BE2C (cell line): ENCODE results near the gene REXO1.
A peak's percentile ranks its signal among the peaks of the same experiment; 100 is the strongest.

Experiments
- DNase-seq: peaks from one replicate; pipeline ENCODE4 v3.0.0-alpha.2; 2020
- H3K27me3 ChIP-seq: fragments of 250-450 bp; sonication (Bioruptor Pico); 2 replicates; pipeline ENCODE4 v1.5.1; 2020; ENCODE audit warnings: mild to moderate bottlenecking
- H3K36me3 ChIP-seq: fragments of 250-450 bp; sonication (Bioruptor Pico); 2 replicates; pipeline ENCODE4 v1.5.1; 2020; ENCODE audit warnings: mild to moderate bottlenecking
- H3K4me1 ChIP-seq: fragments of 250-450 bp; sonication (Bioruptor Pico); 2 replicates; pipeline ENCODE4 v1.5.1; 2020
- H3K4me3 ChIP-seq: 2 replicates; pipeline ENCODE4 v1.5.1; 2011; ENCODE audit warnings: low read depth, low read length
- H3K9me3 ChIP-seq: fragments of 250-450 bp; sonication (Bioruptor Pico); 2 replicates; pipeline ENCODE4 v1.5.1; 2020
- CTCF ChIP-seq: IDR thresholded peaks from 2 replicates; pipeline ENCODE4 v1.5.1; 2012; ENCODE audit warnings: mild to moderate bottlenecking, low read depth, low read length

The REXO1 gene

DNA sequence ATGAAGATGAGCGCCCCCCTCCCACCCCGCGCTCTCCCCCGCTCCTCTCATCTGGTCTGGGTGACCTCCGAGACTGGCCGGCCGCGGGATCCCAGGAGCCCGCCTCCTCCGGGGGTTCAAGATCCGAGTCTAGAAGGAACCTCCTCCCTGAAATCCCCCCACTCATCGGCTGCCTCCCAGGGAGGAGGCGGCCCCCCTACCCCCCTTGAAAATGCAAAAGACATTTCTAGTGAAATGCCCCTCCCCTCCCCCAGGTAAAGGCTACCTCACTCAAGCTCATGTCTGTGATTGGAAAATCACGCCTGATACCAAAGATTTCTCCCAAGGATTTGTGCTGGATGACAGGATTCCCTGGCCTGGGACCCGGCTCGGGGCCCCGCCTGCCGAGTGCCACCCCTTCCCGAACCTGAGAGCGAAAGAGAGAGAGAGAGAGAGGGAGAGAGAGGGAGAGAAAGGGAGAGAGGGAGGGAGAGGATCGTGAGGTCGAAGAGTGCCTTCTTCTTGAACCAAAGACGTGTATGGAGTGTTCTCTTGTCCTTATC is 71.6 kb downstream of the REXO1 start:
- Histone ChIP-seq H3K9me3 (peaks cover 3% of the 10 kb centered on the region), H3K4me1 (no peaks in the 10 kb centered on the region), H3K27me3 (peaks cover 75% of the 10 kb centered on the region), H3K4me3 (no peak overlapping the region), H3K36me3 (no peaks in the 10 kb centered on the region)
- DNase-seq, result no peak
- TF ChIP-seq CTCF, result no peak

GRCh38 chr19:1775951-1776605 is 72.2 kb downstream of the REXO1 start:
- Histone ChIP-seq H3K36me3 (no peaks in the 10 kb centered on the region), H3K4me3 (no peak overlapping the region), H3K4me1 (no peaks in the 10 kb centered on the region), H3K27me3 (peaks cover 81% of the 10 kb centered on the region), H3K9me3 (peaks cover 3% of the 10 kb centered on the region)
- no peak for TF ChIP-seq CTCF
- DNase-seq, result no peak

DNA sequence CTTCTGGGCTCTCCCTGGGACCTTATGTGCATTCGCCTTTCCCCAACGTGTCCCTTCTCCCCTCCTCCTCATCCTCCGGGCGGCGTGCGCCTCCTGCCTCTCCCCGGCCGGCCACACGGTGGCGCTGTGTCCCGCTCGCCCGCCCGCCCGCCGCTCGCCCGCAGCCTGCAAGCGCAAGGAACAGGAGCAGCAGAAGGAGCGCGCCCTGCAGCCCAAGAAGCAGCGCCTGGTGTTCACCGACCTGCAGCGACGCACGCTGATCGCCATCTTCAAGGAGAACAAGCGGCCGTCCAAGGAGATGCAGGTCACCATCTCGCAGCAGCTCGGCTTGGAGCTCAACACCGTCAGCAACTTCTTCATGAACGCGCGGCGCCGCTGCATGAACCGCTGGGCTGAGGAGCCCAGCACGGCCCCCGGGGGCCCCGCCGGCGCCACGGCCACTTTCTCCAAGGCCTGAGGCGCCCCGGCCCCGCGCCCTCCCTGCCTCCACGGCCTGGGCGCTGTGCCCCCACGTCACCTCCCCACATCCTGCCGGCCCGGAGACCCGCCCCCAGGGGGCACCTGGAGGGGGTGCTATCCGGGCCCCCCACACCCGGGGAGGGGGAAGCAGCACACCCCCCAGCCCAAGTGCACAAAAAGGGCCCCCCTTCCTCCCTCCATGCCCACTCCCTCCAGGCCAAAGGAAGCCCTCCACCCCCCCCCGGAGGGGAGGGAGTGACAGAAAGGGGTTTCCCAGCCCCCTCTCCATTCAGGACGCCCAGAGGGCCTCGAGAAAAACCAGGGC is 73.1 kb downstream of the REXO1 start:
- peaks cover 81% of the 10 kb centered on the region for H3K27me3 ChIP-seq

GRCh38 chr19:1773184-1773583 is 75.1 kb downstream of the REXO1 start:
- peaks cover 3% of the 10 kb centered on the region for H3K9me3 ChIP-seq
- DNase-seq, result no peak
- no peaks in the 10 kb centered on the region for H3K4me1 ChIP-seq
- no peak overlapping the region for H3K4me3 ChIP-seq
- no peaks in the 10 kb centered on the region for H3K36me3 ChIP-seq
- TF ChIP-seq CTCF, result no peak
- peaks cover 75% of the 10 kb centered on the region for H3K27me3 ChIP-seq

More for the DNA sequence above, 73.1 kb downstream of the REXO1 start:
- TF ChIP-seq CTCF, result peak; percentile 55
- peak; percentile 54 for DNase-seq
- Histone ChIP-seq H3K36me3 (no peaks in the 10 kb centered on the region), H3K9me3 (peaks cover 3% of the 10 kb centered on the region), H3K4me3 (no peak overlapping the region), H3K4me1 (no peaks in the 10 kb centered on the region)

DNA sequence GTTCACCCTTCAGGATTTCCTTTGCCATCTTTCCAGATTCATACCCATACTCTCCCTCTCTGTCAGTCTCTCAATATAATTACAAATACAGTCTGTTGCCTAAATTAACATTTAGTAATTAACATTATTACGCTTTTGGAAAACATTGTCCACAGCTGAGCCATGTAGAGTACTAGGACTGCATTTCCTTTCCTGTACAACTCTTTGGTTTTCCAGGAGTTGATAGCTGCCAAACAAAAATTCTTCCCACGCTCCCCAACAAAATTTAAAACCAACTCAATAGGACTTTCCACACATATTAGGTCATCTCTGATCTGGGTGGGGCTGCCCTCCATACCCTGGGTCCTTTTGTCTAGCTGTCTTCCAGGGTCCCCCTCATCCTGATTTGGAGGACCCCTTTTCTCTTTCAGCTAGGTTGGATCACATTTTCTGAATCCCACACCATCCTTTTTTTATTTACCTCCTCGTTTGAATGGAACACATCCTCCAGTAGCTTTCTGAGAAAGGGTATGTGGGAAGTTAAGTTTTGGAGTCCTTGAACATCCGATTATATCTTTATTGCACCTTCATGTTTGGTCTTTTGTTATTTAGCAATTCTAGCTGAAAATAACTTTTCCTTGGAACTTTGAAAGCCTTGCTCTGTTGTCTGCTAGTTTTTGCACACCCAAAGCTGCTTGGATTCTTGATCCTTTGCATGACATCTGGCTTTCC is 77.3 kb downstream of the REXO1 start:
- Histone ChIP-seq H3K4me1 (no peaks in the 10 kb centered on the region), H3K4me3 (no peak overlapping the region), H3K36me3 (no peaks in the 10 kb centered on the region), H3K27me3 (peaks cover 76% of the 10 kb centered on the region), H3K9me3 (peaks cover 3% of the 10 kb centered on the region)
- TF ChIP-seq CTCF, result no peak
- DNase-seq, result no peak
